Subcutaneous adipose tissue (tissue), 4 donors: ENCODE measurements around the gene L3MBTL2. TPM values are rescaled to one million over a fixed set of nuclear protein-coding genes. Genes with fewer than 3 reads are reported as not detected.

ENCODE experiments used
- total RNA-seq, 4 donors: library from RNA; depleted of rRNA; stranded (reverse); fragments of >200 nt; gene quantifications; one replicate each; pipeline ENCODE4 v1.1.0, GENCODE V29; 2016
- TF ChIP-seq, protein P1 (sequence below): fragments of 450-650 bp; IDR thresholded peaks from one replicate; pipeline ENCODE4 v1.5.1; 2016; ENCODE audit warnings: low read depth, mild to moderate bottlenecking, control low read depth, antibody characterized with exemption, moderate library complexity

The L3MBTL2 gene
- total RNA-seq, 4 donors from 2014 or later, result 7.0 to 19.4 (median 12.4) TPM

DNA sequence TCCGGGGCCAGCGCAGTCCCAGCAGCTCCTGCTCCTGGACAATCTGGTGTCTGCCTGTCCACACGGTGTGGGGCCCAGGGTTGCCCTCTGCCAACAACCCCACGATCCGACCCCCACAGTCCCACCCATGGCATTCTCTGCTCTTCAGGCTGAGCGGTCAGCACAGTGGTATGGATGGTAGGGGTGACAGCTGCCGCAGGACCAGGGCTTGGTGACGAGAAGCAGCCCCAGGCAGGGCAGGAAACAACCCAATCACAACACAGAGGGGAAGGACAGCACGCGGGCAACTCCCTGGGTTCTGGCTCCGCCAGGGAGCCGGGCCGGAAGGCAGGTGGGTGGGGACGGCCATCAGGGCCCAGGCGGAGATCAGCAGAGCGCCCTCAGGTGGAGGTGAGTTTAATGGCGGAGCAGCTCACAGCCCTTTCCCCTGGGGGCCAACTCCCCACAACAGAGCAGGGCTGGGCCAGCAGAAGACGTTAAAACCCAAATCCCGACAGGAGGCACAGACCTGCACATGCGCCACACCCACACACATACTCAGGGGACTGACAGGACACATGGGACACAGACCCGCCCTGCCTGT lies 40.9 kb downstream of the L3MBTL2 start:
- TF ChIP-seq, protein P1, sequence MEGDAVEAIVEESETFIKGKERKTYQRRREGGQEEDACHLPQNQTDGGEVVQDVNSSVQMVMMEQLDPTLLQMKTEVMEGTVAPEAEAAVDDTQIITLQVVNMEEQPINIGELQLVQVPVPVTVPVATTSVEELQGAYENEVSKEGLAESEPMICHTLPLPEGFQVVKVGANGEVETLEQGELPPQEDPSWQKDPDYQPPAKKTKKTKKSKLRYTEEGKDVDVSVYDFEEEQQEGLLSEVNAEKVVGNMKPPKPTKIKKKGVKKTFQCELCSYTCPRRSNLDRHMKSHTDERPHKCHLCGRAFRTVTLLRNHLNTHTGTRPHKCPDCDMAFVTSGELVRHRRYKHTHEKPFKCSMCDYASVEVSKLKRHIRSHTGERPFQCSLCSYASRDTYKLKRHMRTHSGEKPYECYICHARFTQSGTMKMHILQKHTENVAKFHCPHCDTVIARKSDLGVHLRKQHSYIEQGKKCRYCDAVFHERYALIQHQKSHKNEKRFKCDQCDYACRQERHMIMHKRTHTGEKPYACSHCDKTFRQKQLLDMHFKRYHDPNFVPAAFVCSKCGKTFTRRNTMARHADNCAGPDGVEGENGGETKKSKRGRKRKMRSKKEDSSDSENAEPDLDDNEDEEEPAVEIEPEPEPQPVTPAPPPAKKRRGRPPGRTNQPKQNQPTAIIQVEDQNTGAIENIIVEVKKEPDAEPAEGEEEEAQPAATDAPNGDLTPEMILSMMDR, result no peak

DNA sequence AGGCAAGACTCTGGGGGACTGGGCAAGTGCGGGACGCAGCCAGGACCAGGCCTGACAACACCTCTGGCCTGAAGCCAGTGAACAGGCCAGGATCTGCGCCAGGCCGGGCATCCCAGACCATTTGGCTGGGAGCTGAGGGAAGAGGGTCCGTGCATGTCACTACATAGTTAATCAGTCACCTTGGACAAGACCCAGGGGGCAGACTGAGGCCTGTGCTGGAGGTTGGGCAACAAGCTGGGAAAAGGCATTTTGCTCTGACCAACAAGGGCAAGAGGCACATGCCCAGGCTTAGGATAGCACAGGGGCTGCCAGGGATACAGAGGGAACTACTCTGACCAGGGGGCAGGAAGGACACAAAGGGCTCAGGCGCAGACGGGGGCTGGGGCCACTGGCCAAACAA lies 42.6 kb downstream of the L3MBTL2 start:
- TF ChIP-seq, protein P1, result no peak

DNA sequence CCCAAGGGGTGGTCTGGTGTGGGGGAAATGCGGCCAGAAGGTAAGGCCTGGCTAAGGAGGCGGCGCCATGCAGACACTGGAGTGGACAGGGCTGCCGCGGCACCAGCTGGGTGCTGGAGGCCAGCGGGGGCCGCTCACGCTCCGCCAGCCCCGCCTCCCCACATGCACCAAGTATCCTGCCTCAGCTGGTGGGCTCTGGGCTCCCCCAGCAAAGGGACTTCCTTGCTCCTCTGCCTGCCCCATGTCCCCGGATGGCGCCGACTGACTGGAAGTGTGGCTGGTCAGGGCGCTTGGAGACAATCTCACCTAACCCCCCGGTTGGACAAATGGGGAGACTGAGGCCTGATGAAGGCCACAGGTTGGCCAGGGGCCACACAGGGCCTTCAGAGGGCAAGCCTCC lies 43.2 kb downstream of the L3MBTL2 start:
- TF ChIP-seq, protein P1, result no peak

DNA sequence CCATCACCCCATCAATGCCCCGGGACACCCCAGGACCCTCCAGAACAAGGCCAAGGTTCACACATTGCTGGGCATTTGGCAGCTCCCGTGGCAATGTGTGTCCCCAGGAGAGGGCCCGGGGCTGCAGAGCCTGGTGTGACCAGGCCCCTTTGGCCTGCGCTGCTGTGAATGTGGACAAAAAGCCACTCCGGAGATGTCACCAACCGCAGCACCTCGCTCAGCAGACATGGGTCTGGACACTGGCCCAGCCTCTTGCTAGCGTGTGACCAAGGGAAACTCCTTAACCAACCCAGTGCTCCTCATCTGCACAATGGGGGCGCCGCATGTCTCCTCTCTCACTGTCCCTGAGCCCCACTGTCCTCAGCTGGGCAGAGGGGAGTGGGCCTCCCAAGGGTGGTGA lies 43.6 kb downstream of the L3MBTL2 start:
- TF ChIP-seq, protein P1, result no peak

DNA sequence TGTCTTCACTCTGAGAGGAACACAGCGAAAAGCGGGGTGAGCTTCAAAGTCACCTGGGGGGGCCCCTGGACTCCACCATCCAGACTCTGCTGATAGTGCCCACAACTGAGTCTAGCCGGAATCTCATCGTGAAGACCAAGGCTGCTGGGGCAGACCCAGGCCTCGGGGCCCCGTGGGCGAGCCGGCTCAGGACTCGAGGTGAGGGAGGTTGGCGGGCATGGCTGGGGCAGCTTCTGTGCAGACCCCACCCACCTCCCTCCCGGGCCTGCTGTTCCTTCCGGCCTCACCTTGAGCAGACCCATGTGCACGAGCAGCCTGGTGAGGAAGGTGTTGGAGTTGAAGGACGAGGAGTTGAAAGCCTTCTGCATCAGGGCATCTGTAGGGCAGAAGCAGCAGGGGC lies 44.3 kb downstream of the L3MBTL2 start:
- TF ChIP-seq, protein P1, result no peak

DNA sequence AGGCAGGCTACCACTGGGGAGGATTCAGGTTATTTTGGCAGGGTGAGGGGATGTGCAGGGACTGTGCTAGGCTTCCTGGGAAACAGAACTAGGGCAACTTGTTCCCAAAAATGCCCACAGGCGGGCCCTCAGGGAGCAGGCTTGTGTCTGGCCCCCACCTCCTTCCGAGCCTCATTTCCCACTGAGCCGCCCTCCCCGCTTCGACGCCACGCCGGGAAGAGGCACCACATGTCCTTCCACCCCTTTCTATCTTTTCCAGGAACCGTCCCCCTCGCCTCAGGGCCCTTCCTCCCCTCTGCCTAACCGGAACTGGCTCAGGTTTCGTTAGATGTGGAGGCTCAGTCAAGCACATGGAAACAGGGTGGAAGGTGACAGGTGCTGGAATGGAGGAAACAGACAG lies 45.0 kb downstream of the L3MBTL2 start:
- TF ChIP-seq, protein P1, result no peak

DNA sequence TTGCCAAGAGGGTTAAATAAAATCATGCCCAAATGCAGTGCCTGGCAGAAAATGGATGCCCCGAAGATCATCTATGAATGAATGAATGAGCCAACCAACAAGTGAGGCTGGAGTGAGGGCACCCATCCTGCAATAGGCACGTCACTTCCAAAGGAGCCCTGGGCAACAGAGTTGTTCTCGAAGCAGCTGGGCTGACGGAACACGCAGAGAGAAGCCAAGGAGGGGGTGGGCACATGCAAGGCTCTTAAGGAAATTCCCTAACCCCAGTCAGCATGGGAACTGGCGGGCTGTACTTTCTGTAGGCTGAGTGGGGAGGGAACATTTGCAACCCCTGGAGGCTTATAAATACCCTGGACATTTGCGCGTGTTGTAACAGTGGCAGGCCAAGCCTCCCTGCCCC lies 47.3 kb downstream of the L3MBTL2 start:
- TF ChIP-seq, protein P1, result no peak

DNA sequence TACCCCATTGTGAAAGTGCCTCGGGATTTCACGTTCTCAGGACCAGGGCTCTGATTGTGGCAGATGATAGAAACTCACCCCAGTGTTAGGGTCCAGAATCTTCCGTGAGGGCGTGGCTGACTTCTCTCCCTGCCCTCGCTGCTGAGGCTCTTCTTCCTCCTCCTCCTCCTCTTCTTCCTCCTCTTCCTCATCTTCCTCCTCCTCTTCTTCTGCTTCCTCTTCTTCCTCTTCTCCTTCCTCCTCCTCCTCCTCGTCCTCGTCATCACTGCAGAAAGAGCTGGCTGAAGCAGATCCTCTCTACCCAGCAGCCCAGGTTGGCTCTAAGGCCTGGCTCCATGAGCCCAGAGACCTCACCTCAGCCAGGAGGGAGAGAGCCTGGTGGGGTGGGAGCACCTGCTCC lies 49.1 kb downstream of the L3MBTL2 start:
- TF ChIP-seq, protein P1, result no peak
